ENCODE measurements around the gene MESP2.

MESP2 gene

DNA sequence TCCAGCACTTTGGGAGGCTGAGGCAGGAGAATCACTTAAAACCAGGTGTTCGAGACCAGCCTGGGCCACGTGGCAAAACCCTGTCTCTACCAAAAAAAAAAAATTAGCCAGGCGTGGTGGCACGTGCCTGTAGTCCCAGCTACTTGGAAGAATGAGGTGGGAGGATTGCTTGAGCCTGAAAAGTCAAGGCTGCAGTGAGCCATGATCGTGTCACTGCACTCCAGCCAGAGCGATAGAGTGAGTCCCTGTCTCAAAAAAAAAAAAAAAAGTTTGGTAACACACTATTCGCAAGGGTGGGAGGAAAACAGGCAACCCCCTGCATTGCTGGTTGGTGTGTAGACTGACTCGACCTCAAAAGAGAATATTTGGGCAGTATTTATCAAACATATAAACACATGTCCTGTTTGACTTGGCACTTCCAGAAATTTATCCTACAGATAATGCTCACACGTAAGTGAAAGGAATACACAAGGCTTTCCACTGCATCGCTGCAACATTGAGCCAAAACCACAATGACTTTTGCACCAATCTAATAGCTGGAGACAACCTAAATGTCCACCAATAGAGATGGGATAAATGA, 41.7 kb downstream of the MESP2 start:
- no peak for DNase-seq (ENCODE audit: low read depth)

DNA sequence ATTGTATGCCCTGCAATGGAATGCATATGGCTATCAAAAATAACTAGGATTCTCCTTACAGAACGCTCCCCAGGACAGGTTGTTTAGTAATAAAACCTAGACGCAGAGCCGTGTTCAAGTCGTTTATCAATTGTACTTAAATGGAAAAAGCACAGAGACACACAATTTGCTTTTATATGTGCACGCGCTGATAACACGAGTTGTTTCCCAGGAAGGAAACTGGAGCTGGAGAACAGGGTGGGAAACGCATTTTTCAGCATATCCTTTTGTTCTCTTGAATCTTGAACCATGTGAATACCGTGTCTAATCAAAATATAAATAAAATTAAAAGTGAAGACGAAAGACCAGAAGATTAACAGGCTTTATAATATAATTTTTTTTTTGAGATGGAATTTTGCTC, 42.2 kb downstream of the MESP2 start:
- no peak for DNase-seq (ENCODE audit: low read depth)

DNA sequence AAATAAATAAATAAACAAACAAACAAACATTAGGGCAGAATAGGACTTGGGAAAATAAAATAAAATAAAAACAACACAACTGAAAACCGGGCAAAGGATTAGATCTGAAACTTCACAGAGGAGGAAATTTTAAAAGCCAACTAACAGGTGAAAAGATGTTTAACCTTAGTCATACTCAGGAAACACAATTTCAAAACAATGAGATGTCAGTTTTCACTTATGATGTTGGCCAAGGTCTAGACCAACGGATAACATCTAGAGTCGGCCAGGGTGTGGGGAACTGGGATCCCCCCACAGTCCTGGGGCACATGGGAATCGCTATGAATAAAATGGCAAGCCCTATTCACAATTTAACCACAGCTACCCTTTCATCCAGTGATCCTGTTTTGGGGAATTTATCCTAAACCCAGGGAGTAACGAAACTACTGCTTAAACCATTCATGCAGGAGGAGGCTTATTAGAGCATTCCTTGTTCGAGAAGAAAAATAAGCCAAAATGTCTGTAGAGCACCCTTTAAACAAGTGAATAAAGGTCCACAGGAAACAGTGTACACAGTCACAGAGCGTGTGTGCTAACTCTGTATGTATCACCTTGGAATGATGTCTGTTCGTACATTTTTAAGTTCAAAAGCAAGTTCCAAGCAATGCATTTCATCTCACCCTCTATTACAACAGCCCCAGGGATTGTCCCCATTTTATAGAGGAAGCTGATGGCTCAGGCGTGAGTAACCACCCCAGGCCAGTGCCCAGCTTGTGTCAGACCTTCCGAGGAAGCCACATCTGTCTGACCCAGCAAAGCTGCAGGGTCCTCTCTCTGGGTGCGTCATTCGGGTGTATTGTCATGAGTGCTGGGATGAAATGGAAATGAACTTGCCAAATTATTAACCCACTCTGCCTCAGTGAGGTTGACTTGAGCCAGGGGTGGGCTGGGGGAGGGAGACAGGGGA, 44.8 kb downstream of the MESP2 start:
- DNase-seq (ENCODE audit: low read depth): peak; percentile 81

- DNase-seq (ENCODE audit: low read depth): no peak
Measured at GRCh38 chr15:89822026-89822425, 45.9 kb downstream of the MESP2 start.

DNA sequence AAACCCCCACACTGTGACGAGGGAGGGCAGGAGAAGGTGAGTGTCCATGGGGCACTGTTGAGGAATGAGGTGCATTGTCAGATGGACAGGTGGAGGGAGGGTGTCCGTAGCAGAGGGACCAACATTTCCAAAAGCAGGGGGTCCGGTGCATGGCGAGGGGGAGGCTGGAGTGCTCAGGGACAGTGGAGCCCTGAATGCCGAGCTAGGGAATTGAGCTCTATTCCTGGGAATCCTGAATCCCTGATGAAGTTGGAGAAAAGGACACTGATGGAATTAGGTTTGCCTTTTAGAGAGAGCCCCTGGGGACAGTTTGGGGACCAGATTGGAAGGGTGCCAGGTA, 46.4 kb downstream of the MESP2 start:
- DNase-seq (ENCODE audit: low read depth): no peak

- peak; percentile 64 for DNase-seq (ENCODE audit: low read depth)
Measured at GRCh38 chr15:89822951-89823711, 47.0 kb downstream of the MESP2 start.

DNA sequence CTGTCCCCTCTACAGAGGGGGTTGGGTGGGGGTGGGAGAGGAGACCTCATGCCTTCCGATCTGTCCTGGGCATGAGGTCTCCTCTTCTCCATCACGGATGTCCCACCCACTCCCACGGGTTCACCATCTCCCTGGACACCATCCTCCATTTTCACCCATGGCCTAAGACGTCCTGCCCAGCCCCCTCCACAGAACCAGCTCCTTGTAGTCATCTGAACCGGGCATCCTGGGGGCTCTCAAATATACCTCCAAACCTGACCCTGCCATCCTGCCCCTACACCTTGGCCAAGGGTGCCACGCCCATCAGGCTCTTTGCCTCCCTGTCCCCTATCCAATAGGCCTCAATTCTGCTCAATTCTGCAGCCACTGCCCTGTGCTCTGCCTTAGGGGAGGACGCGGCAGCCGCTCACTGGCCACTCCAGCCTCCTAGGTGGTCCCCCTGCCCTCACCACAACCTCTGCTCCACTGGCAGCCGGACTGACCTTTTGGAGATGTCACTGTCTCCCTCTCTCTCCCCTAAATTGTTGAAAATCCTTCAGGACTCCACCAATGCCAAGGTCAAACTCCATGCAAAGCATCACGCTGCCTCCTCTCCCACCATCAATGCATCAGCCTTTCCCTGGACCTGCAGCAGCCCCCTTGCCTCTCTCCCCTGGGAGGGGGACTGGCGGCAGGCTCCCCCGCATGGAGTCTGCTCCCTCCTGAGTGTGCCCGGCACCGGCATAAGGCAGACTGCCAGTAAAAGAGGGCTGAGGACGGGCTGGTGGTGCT, 47.9 kb downstream of the MESP2 start:
- no peak for DNase-seq (ENCODE audit: low read depth)

- no peak for DNase-seq (ENCODE audit: low read depth)
Measured at GRCh38 chr15:89824607-89824867, 48.4 kb downstream of the MESP2 start.

DNA sequence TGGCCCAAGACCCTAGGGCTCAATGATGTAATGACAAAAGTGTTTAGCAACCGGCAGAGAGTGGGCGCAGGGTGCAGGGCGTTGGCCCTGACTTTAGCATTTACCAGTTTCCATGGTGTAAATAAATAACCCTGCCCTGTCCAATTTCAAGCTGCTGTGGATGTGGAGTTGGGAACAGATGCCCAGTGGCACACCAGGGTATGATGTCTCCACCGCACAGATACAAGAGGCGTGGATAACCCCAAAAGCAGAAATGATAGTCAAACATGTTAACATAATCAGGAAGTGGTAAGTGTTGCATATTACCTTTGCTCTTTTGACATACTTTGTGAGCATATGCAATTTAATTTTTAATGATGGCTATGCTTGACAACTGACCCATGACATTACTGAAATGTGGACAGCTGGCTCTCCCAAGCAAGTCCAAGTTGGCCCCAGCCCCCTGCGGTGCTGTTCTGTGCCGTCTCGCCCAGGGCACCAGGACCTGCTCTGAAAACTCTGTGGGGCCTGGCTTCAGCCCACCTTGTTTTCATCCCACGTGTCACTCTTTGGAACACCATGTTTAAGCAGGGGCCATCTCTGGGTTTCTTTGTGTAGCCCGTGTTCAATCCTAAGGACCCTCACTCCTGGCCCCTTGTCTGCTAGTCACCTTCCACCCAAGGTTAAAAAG, 49.3 kb downstream of the MESP2 start:
- no peak for DNase-seq (ENCODE audit: low read depth)

DNA sequence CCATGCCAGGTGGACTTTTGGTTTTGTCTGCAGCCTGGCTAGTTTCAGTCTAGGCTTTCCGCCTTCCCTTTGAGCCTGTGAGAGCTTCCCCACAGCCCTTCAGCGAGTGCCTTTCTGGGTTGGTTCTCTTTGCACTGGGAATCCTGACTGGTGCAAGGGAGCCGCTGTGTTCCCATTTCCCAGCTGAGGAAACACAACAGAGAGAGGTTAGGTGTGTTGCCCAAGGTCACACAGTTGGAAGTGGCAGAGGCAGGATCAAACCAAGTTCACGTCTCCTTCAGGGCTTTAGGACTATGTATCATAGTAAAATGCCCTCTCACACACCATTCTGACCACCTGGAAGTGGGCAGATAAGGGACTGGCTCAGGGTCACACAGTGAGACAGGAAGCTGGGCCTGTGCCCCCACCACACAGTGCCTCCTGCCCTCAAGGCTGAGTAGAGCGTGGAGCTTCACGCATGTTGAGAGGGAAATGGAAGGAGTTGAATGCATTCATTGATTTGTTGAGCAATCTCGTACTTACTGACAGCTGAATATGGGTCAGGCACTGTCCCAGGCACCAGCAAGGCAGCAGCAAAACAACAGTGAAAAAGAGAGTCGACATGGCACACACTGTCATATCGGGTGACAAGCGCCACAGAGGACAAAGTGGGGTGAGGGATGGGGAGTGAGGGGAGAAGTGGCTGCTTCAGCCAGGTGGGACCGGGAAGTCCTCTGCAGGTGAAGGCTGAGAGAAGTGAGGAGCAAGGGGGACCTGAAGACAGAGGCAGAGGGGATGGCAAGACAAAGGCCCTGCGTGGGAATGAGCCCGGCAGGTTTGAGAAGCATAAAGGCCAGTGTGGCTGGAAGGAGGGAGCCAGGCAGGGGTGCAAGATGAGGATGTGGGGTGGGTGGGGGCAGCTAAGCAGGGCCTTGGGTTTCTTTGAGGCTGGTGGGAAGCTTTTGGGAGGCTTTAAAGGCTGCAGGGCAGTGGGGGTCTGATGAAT, 50.8 kb downstream of the MESP2 start:
- DNase-seq (ENCODE audit: low read depth): no peak

GRCh38 chr15:89827829-89828228, 51.7 kb downstream of the MESP2 start:
- DNase-seq (ENCODE audit: low read depth): no peak
